GM13976 (cell line): Measurements from ENCODE around the gene TMEM138.
"Not testable (repeated sequence)": the region's sequence is repeated elsewhere in the genome, so short reads cannot be mapped to it uniquely, and the experiment has no call there.

ENCODE experiments used
- DNase-seq: peaks from one replicate; pipeline ENCODE4 v3.0.0; 2012; ENCODE audit warnings: low spot score
- CTCF ChIP-seq: IDR thresholded peaks from 2 replicates; pipeline ENCODE4 v1.5.1; 2012; ENCODE audit warnings: borderline replicate concordance, mild to moderate bottlenecking; ENCODE audit not compliant: insufficient read depth; ENCODE audit errors: extremely low read depth, missing control alignments, control extremely low read depth
- in situ Hi-C: fragments of 300-500 bp; cut with MboI; formaldehyde crosslinking; loops from one replicate; pipeline ENCODE4 v1.12.0; 2022; ENCODE audit warnings: low sequenced_read_pairs, mixed read lengths, inconsistent platforms; ENCODE audit not compliant: unreplicated experiment

TMEM138 gene

GRCh38 chr11:61372659-61373420 is 10.7 kb downstream of the TMEM138 start:
- in situ Hi-C loops, result no loop called here
- DNase-seq, result no peak
- no peak for TF ChIP-seq CTCF

- no peak for DNase-seq
- no peak for TF ChIP-seq CTCF
- in situ Hi-C loops, result no loop called here
Measured at GRCh38 chr11:61375761-61376108, 13.6 kb downstream of the TMEM138 start.

- TF ChIP-seq CTCF, result no peak
- in situ Hi-C loops, result no loop called here
- DNase-seq, result no peak
Measured at GRCh38 chr11:61377461-61378160, 15.4 kb downstream of the TMEM138 start.

- no peak for TF ChIP-seq CTCF
- in situ Hi-C loops, result no loop called here
- DNase-seq, result no peak
Measured at GRCh38 chr11:61378713-61379313, 16.6 kb downstream of the TMEM138 start.

GRCh38 chr11:61380884-61381283 is 18.7 kb downstream of the TMEM138 start:
- in situ Hi-C loops, result no loop called here
- TF ChIP-seq CTCF, result no peak
- no peak for DNase-seq

GRCh38 chr11:61383859-61384258 is 21.7 kb downstream of the TMEM138 start:
- in situ Hi-C loops, DNase-seq: not testable (repeated sequence)
